Measurements from ENCODE around the gene HGF.

Gene HGF

GRCh38 chr7:81676105-81676811 is 93.6 kb downstream of the HGF start:
- DNase-seq, result no peak

GRCh38 chr7:81674431-81674830 is 95.4 kb downstream of the HGF start:
- DNase-seq, result no peak

GRCh38 chr7:81672872-81673271 is 97.0 kb downstream of the HGF start:
- no peak for DNase-seq

- no peak for DNase-seq
These were observed 100.3 kb downstream of the HGF start for GRCh38 chr7:81669476-81670105.

GRCh38 chr7:81666209-81666608 is 103.6 kb downstream of the HGF start:
- DNase-seq, result no peak

- DNase-seq, result no peak
These were observed 104.6 kb downstream of the HGF start for GRCh38 chr7:81665236-81665635.

GRCh38 chr7:81664304-81664703 is 105.5 kb downstream of the HGF start:
- no peak for DNase-seq

- no peak for DNase-seq
These were observed 107.3 kb downstream of the HGF start for GRCh38 chr7:81662531-81662930.

GRCh38 chr7:81659697-81660395 is 110.0 kb downstream of the HGF start:
- no peak for DNase-seq

GRCh38 chr7:81657551-81657950 is 112.3 kb downstream of the HGF start:
- DNase-seq, result no peak

GRCh38 chr7:81655271-81655670 is 114.6 kb downstream of the HGF start:
- no peak for DNase-seq

GRCh38 chr7:81652225-81652624 is 117.6 kb downstream of the HGF start:
- no peak for DNase-seq
